Spinal cord (tissue), 10 donors: ENCODE data around the gene PHLDB1. TPM values are rescaled to one million over a fixed set of nuclear protein-coding genes. Genes with fewer than 3 reads are reported as not detected.

Source experiments
- DNase-seq, 6 donors: peaks; one replicate each; pipeline versions ENCODE4 v3.0.0 to v3.0.0-alpha.2; 2013 to 2015; ENCODE audit warnings: low spot score in 6 of 6, low read depth in 4 of 6
- H3K27ac ChIP-seq: one replicate; pipeline ENCODE4 v1.5.1; 2013; ENCODE audit warnings: low read depth, low read length, control low read depth
- H3K27me3 ChIP-seq: one replicate; pipeline ENCODE4 v1.6.1; 2013; ENCODE audit warnings: low read length; ENCODE audit not compliant: control insufficient read depth, insufficient read depth
- H3K36me3 ChIP-seq: one replicate; pipeline ENCODE4 v1.6.1; 2013; ENCODE audit warnings: low read length; ENCODE audit not compliant: control insufficient read depth, insufficient read depth
- H3K4me1 ChIP-seq: one replicate; pipeline ENCODE4 v1.6.1; 2013; ENCODE audit warnings: low read length; ENCODE audit not compliant: control insufficient read depth, insufficient read depth
- H3K4me3 ChIP-seq: one replicate; pipeline ENCODE4 v1.5.1; 2013; ENCODE audit warnings: low read depth, low read length, control low read depth
- H3K9me3 ChIP-seq: one replicate; pipeline ENCODE4 v1.6.1; 2013; ENCODE audit warnings: low read length; ENCODE audit not compliant: control insufficient read depth, insufficient read depth
- WGBS: methylation state at CpG from one replicate; pipeline ENCODE4 v1.1.5; 2013; ENCODE audit warnings: missing lambda C conversion rate; ENCODE audit not compliant: insufficient coverage; 5-methylcytosine and 5-hydroxymethylcytosine counted together
- polyA plus RNA-seq, 2 donors: library from polyadenylated mRNA; unstranded; fragments of 120-200 nt; gene quantifications; one replicate each; pipeline ENCODE4 v1.2.1, GENCODE V29; 2013; ENCODE audit not compliant: insufficient read length in 2 of 2
- total RNA-seq, 2 donors: library from RNA; depleted of rRNA in 1 of 2; stranded (reverse); fragments of 120-200 nt in 1 of 2; fragments of >200 nt in 1 of 2; gene quantifications; one replicate each; pipeline versions ENCODE4 v1.2.3 to v1.2.4, GENCODE V29; 2013 to 2014
- donor health status: healthy.

Gene PHLDB1
- total and polyA plus RNA-seq, 4 donors = 61.3 to 205 (median 115) TPM

- no peak for DNase-seq
- Histone ChIP-seq H3K36me3 (no peaks in the 10 kb centered on the region), H3K27me3 (no peaks in the 10 kb centered on the region), H3K9me3 (peaks cover 2% of the 10 kb centered on the region), H3K4me1 (peaks cover 15% of the 10 kb centered on the region), H3K27ac (peak overlapping the region; percentile 25), H3K4me3 (no peak overlapping the region)
- WGBS = 16% methylated on average over 7 of the region's 9 CpGs
These were observed 82.1 kb downstream of the PHLDB1 start for GRCh38 chr11:118689503-118689851.

- Histone ChIP-seq H3K4me3 (peak overlapping the region; percentile 55), H3K4me1 (peaks cover 15% of the 10 kb centered on the region), H3K9me3 (peaks cover 2% of the 10 kb centered on the region), H3K27ac (peak overlapping the region; percentile 71), H3K27me3 (no peaks in the 10 kb centered on the region), H3K36me3 (no peaks in the 10 kb centered on the region)
- peak; percentile 62 to 95 (median 78) for DNase-seq
- WGBS = 5% methylated on average over 27 of the region's 30 CpGs
These were observed 82.6 kb downstream of the PHLDB1 start for GRCh38 chr11:118689852-118690552.

- Histone ChIP-seq H3K27me3 (no peaks in the 10 kb centered on the region), H3K9me3 (peaks cover 2% of the 10 kb centered on the region), H3K4me3 (no peak overlapping the region), H3K4me1 (peaks cover 15% of the 10 kb centered on the region), H3K36me3 (no peaks in the 10 kb centered on the region), H3K27ac (no peak overlapping the region)
- 84% methylated on average over 11 of the region's 15 CpGs for WGBS
- DNase-seq = no peak
These were observed 83.3 kb downstream of the PHLDB1 start for GRCh38 chr11:118690553-118691304.

- Histone ChIP-seq H3K4me3 (no peak overlapping the region), H3K4me1 (peaks cover 15% of the 10 kb centered on the region), H3K27ac (no peak overlapping the region), H3K9me3 (peaks cover 2% of the 10 kb centered on the region), H3K27me3 (no peaks in the 10 kb centered on the region), H3K36me3 (no peaks in the 10 kb centered on the region)
- DNase-seq = no peak
- WGBS = 79% methylated on average over 12 of the region's 15 CpGs
These were observed 84.8 kb downstream of the PHLDB1 start for GRCh38 chr11:118691926-118692830.

DNA sequence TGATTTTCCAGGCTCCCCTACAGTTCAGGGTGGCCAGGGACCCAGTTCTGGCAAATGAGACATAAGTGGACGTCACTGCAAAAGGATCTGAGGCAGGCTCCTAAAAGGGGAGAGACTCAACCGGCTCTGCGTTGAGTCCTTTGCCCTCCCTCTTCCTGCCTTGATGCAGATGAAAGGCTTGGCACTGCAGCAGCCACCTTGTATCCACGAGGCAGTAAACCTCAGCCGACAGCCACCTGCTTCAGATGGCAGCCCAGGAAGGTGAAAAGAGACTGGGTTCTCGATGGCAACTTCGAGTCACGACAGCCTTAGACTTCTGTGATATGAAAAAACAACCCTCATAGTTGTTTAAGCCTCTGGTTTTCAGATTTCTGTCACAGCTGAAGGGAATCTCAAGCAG lies 86.8 kb downstream of the PHLDB1 start:
- no peak overlapping the region for H3K27ac ChIP-seq
- H3K4me1 ChIP-seq = peaks cover 13% of the 10 kb centered on the region
- no peak overlapping the region for H3K4me3 ChIP-seq
- no peaks in the 10 kb centered on the region for H3K36me3 ChIP-seq
- H3K9me3 ChIP-seq = peaks cover 2% of the 10 kb centered on the region
- H3K27me3 ChIP-seq = no peaks in the 10 kb centered on the region
- DNase-seq = no peak
- 89% methylated on average over 8 of the region's 8 CpGs for WGBS

DNA sequence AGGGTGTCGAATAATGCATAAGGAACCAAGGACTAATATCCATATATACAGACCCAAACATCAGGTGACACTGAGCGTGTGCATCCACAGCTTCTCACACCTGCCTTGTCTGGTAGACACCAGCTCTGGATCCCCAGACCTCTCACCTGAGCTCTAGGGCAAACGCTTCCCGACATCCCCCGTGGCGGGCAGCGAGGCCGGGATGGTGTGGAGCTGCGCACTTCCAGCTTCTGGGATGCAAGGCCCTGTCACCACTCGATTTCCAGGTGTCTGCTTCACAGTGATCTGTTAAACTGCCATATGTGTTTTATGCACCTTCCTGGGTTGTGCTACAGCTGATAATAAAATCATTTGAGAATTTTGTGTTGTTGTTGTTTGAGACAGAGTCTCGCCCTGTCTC lies 87.4 kb downstream of the PHLDB1 start:
- H3K9me3 ChIP-seq = peaks cover 2% of the 10 kb centered on the region
- H3K27ac ChIP-seq = no peak overlapping the region
- no peak overlapping the region for H3K4me3 ChIP-seq
- no peaks in the 10 kb centered on the region for H3K36me3 ChIP-seq
- 89% methylated on average over 10 of the region's 11 CpGs for WGBS
- no peak for DNase-seq
- peaks cover 7% of the 10 kb centered on the region for H3K4me1 ChIP-seq
- no peaks in the 10 kb centered on the region for H3K27me3 ChIP-seq

DNA sequence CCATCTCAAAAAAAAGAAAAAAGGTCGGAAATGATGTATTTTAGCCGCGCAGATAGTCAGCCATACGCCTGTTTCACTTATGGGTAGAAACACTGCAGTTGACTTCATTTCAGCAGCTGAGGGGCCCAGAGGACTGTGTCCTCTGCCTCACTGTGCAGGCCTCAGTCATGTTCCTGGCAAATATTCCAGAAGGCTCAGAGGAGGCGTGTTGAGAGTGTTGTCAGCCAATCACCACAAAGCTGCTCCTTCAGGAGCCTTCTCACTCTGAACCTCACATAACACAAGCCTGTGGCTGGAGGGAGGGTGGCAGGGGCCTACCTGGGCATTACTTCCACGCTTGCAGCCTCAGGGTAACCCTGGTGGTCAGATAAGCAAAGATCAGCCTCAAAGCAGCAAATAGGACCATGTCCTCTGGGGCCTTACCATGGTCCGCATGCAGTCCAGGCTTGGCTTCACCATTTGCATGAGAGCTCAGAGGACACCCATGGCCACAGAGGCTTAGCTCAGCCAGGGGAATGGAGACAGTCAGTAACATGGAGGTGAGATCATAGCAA lies 89.3 kb downstream of the PHLDB1 start:
- no peaks in the 10 kb centered on the region for H3K36me3 ChIP-seq
- H3K4me1 ChIP-seq = no peaks in the 10 kb centered on the region
- H3K9me3 ChIP-seq = peaks cover 2% of the 10 kb centered on the region
- H3K27ac ChIP-seq = no peak overlapping the region
- no peak overlapping the region for H3K4me3 ChIP-seq
- DNase-seq = no peak
- no peaks in the 10 kb centered on the region for H3K27me3 ChIP-seq
- 97% methylated on average over 5 of the region's 7 CpGs for WGBS

DNA sequence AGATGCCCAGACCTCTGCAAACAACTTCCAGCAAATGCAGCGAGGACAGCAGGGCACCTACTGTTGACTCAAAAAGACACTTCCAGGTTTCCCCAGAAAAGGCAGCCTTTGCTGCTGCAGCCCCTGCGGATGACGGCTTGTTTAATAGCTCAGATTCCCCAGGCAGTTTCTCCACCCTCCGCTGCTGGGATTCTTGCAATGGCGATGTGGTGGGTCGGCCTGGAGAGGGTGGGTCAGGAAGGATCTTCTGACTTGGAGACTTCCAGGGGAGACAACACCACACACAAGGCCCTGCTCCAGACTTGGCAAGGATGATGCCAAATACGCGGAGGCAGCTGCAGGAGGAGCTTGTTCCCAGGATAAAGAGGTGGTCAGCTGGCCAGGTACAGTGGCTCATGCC lies 89.9 kb downstream of the PHLDB1 start:
- WGBS = 72% methylated on average over 5 of the region's 8 CpGs

GRCh38 chr11:118699506-118700220 lies 92.2 kb downstream of the PHLDB1 start:
- Histone ChIP-seq H3K4me3 (no peak overlapping the region), H3K36me3 (no peaks in the 10 kb centered on the region), H3K4me1 (peaks cover 4% of the 10 kb centered on the region), H3K9me3 (no peaks in the 10 kb centered on the region), H3K27me3 (no peaks in the 10 kb centered on the region), H3K27ac (no peak overlapping the region)
- DNase-seq = peak in 1 of 6 donors; percentile 49
- 82% methylated on average over 5 of the region's 7 CpGs for WGBS

More for the DNA sequence above, 89.9 kb downstream of the PHLDB1 start:
- Histone ChIP-seq H3K4me3 (no peak overlapping the region), H3K36me3 (no peaks in the 10 kb centered on the region), H3K27ac (no peak overlapping the region), H3K27me3 (no peaks in the 10 kb centered on the region), H3K4me1 (no peaks in the 10 kb centered on the region), H3K9me3 (peaks cover 2% of the 10 kb centered on the region)
- no peak for DNase-seq
